ENCODE data around the gene ZNF827.

GRCh38 chr4:145982791-145983190, 44.2 kb upstream of the ZNF827 start:
- TF ChIP-seq GATA3 (IDR thresholded peaks at IDR 0.05; ENCODE audit: low read depth, low read length) (no peak), GATA2 (IDR thresholded peaks at IDR 0.05; ENCODE audit: low read depth, low read length) (no peak)

Data from SH-SY5Y (cell line).